Measurements from ENCODE around the gene TSSC4. TPM values are rescaled to one million over a fixed set of nuclear protein-coding genes. Genes with fewer than 3 reads are reported as not detected.

Gene TSSC4
- total RNA-seq, 1 experiment from 2014 or later, result 35.6 TPM

GRCh38 chr11:2402890-2403645 lies 2.5 kb downstream of the TSSC4 start:
- Histone ChIP-seq H4K20me1 (ENCODE audit: insufficient read depth) (no peaks in the 10 kb centered on the region), H3K9me3 (ENCODE audit: insufficient read depth, low read depth) (no peaks in the 10 kb centered on the region), H3K9me2 (ENCODE audit: insufficient read depth) (no peaks in the 10 kb centered on the region), H3F3A (ENCODE audit: insufficient read depth, low read depth) (peaks cover 10% of the 10 kb centered on the region; the same call in 1 of the 2 replicates), H3K4me1 (replicated peaks; ENCODE audit: insufficient read depth) (no peaks in the 10 kb centered on the region), H3K27ac (no peak overlapping the region), H3K4me2 (no peak overlapping the region), H3K4me3 (no peak overlapping the region), H2AFZ (no peak overlapping the region), H3K79me2 (ENCODE audit: low read depth) (peaks cover 19% of the 10 kb centered on the region), H3K27me3 (ENCODE audit: insufficient read depth, low read depth) (no peaks in the 10 kb centered on the region), H3K36me3 (ENCODE audit: low read depth) (no peaks in the 10 kb centered on the region)
- intact Hi-C loops (cut with micrococcal nuclease; ENCODE audit: unreplicated experiment), result loop anchor here (5.0 kb wide), 1 partner anchor 206 kb away; no protein-coding TSS in a partner anchor
- BruUV-seq (replicated peaks), result no TSS peak
- TF ChIP-seq CTCF (conservative IDR thresholded peaks at IDR 0.05) (no peak), EZH2 (IDR thresholded peaks at IDR 0.05; ENCODE audit: low read depth) (no peak)
- DNase-seq, result no peak
- ChIA-PET CTCF (no interaction called here), POLR2A (ENCODE audit: unreplicated experiment) (no interaction called here)

GRCh38 chr11:2404735-2405196 lies 4.2 kb downstream of the TSSC4 start:
- Histone ChIP-seq H2AFZ (no peak overlapping the region), H4K20me1 (ENCODE audit: insufficient read depth) (no peaks in the 10 kb centered on the region), H3F3A (ENCODE audit: insufficient read depth, low read depth) (peaks cover under 1% of the 10 kb centered on the region; the same call in 1 of the 2 replicates), H3K9me2 (ENCODE audit: insufficient read depth) (no peaks in the 10 kb centered on the region), H3K36me3 (ENCODE audit: low read depth) (no peaks in the 10 kb centered on the region), H3K27me3 (ENCODE audit: insufficient read depth, low read depth) (no peaks in the 10 kb centered on the region), H3K4me3 (no peak overlapping the region), H3K27ac (no peak overlapping the region), H3K4me2 (no peak overlapping the region), H3K4me1 (replicated peaks; ENCODE audit: insufficient read depth) (no peaks in the 10 kb centered on the region), H3K9me3 (ENCODE audit: insufficient read depth, low read depth) (no peaks in the 10 kb centered on the region), H3K79me2 (ENCODE audit: low read depth) (peaks cover 19% of the 10 kb centered on the region)
- ChIA-PET POLR2A (ENCODE audit: unreplicated experiment) (no interaction called here), CTCF (no interaction called here)
- TF ChIP-seq EZH2 (IDR thresholded peaks at IDR 0.05; ENCODE audit: low read depth) (no peak), CTCF (conservative IDR thresholded peaks at IDR 0.05) (no peak)
- no TSS peak for BruUV-seq (replicated peaks)
- intact Hi-C loops (cut with micrococcal nuclease; ENCODE audit: unreplicated experiment), result loop anchor here (5.0 kb wide), 1 partner anchor 207 kb away; no protein-coding TSS in a partner anchor
- no peak for DNase-seq

GRCh38 chr11:2406451-2406850 lies 5.9 kb downstream of the TSSC4 start:
- Histone ChIP-seq H2AFZ (no peak overlapping the region), H3K27ac (no peak overlapping the region), H3K79me2 (ENCODE audit: low read depth) (peaks cover 10% of the 10 kb centered on the region), H4K20me1 (ENCODE audit: insufficient read depth) (no peaks in the 10 kb centered on the region), H3K36me3 (ENCODE audit: low read depth) (no peaks in the 10 kb centered on the region), H3K4me2 (no peak overlapping the region), H3K27me3 (ENCODE audit: insufficient read depth, low read depth) (0 out of 2 replicates have a peak, but pooled peaks cover 4% of the 10 kb centered on the region), H3F3A (ENCODE audit: insufficient read depth, low read depth) (no peaks in the 10 kb centered on the region), H3K9me2 (ENCODE audit: insufficient read depth) (no peaks in the 10 kb centered on the region), H3K4me1 (replicated peaks; ENCODE audit: insufficient read depth) (no peaks in the 10 kb centered on the region), H3K9me3 (ENCODE audit: insufficient read depth, low read depth) (no peaks in the 10 kb centered on the region), H3K4me3 (no peak overlapping the region)
- DNase-seq, result no peak
- no TSS peak for BruUV-seq (replicated peaks)
- intact Hi-C loops (cut with micrococcal nuclease; ENCODE audit: unreplicated experiment), result no loop called here
- ChIA-PET POLR2A (ENCODE audit: unreplicated experiment) (interaction anchor here (0.8 kb wide), 1 partner anchor 16 kb away, joined by 7 read pairs; no protein-coding TSS in a partner anchor), CTCF (no interaction called here)
- TF ChIP-seq CTCF (conservative IDR thresholded peaks at IDR 0.05), result no peak
- TF ChIP-seq EZH2 (IDR thresholded peaks at IDR 0.05; ENCODE audit: low read depth), result no peak

Measured in PC-9 (cell line).